GM12874 (cell line): Measurements from ENCODE around the gene MIAT.

Experiments used
- TF ChIP-seq, protein P1 (sequence below): IDR thresholded peaks from 2 replicates; pipeline ENCODE4 v1.5.1; 2011; ENCODE audit warnings: low read depth, mild to moderate bottlenecking, control low read depth, low read length, moderate library complexity; ENCODE audit not compliant: insufficient read depth

Gene MIAT

DNA sequence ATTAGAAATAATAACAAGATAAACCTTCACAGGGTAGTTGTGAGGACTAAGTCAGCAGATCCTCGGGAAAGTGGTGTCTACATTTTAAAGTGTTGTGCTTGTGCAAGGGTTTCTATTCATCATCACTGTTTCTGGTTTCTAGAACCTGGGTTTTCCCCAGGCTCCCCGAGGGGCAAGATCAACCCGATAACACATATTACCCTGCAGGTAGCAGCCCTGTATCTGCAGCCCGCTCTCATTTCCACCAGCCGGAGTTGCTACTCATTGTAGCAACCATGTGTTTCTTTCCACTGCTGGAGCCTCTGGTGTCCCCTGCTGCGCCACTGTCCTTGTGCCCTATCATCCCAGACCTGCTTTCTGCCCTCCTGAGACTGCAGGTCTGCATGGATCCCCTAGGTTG is 67.0 kb downstream of the MIAT start:
- TF ChIP-seq, protein P1, sequence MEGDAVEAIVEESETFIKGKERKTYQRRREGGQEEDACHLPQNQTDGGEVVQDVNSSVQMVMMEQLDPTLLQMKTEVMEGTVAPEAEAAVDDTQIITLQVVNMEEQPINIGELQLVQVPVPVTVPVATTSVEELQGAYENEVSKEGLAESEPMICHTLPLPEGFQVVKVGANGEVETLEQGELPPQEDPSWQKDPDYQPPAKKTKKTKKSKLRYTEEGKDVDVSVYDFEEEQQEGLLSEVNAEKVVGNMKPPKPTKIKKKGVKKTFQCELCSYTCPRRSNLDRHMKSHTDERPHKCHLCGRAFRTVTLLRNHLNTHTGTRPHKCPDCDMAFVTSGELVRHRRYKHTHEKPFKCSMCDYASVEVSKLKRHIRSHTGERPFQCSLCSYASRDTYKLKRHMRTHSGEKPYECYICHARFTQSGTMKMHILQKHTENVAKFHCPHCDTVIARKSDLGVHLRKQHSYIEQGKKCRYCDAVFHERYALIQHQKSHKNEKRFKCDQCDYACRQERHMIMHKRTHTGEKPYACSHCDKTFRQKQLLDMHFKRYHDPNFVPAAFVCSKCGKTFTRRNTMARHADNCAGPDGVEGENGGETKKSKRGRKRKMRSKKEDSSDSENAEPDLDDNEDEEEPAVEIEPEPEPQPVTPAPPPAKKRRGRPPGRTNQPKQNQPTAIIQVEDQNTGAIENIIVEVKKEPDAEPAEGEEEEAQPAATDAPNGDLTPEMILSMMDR: no peak

DNA sequence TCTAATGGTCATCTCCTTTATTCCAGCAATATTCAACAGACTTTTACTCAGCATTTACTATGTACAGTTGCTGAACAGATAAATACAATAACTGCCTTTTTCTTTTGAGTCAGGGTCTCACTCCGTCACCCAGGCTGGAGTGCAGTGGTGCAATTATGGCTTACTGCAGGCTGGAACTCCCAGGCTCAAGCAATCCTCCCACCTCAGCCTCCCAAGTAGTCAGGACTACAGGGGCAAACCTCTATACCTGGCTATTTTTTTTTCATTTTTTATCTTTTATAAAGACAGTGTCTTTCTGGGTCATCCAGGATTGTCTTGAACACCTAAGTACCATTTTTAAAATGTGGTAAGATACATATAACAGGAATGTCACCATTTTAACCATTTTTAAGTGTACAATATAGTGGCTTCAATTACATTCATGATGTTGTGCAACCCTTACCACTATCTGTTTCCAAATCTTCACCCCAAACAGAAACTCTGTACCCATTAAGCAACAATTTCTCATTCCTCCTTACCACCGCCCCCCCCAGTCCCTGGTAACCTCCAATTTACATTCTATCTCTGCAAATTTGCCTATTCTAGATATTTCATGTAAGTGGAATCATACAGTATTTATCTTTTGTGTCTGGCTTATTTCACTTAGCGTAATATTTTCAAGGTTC is 67.8 kb downstream of the MIAT start:
- TF ChIP-seq, protein P1: no peak
